Measurements from ENCODE around the gene USP36. TPM values are rescaled to one million over a fixed set of nuclear protein-coding genes. Genes with fewer than 3 reads are reported as not detected.
"Not testable (repeated sequence)": the region's sequence is repeated elsewhere in the genome, so short reads cannot be mapped to it uniquely, and the experiment has no call there.

Gene USP36
- total RNA-seq, 1 donor from 2014 or later: 18.8 TPM

- no peak for DNase-seq (ENCODE audit: low spot score in 2 of 2)
- FAIRE-seq: no peak
Observed at GRCh38 chr17:78779850-78780249, 60.8 kb downstream of the USP36 start.

- not testable (repeated sequence) for FAIRE-seq; DNase-seq (ENCODE audit: low spot score in 2 of 2)
Observed at GRCh38 chr17:78779286-78779651, 61.3 kb downstream of the USP36 start.

- FAIRE-seq: no peak
- no peak for DNase-seq (ENCODE audit: low spot score in 2 of 2)
Observed at GRCh38 chr17:78777881-78778280, 62.7 kb downstream of the USP36 start.

- FAIRE-seq (no peak), DNase-seq (ENCODE audit: low spot score in 2 of 2) (no peak)
Observed at GRCh38 chr17:78774956-78775571, 65.5 kb downstream of the USP36 start.

- no peak for DNase-seq (ENCODE audit: low spot score in 2 of 2)
Observed at GRCh38 chr17:78774453-78774852, 66.2 kb downstream of the USP36 start.

GRCh38 chr17:78771758-78772382, 68.7 kb downstream of the USP36 start:
- FAIRE-seq (no peak), DNase-seq (ENCODE audit: low spot score in 2 of 2) (no peak)

More at GRCh38 chr17:78774453-78774852, 66.2 kb downstream of the USP36 start:
- no peak for FAIRE-seq

- FAIRE-seq (no peak), DNase-seq (ENCODE audit: low spot score in 2 of 2) (no peak)
Observed at GRCh38 chr17:78769196-78769773, 71.3 kb downstream of the USP36 start.

- FAIRE-seq: no peak
- DNase-seq (ENCODE audit: low spot score in 2 of 2): no peak
Observed at GRCh38 chr17:78767806-78768205, 72.8 kb downstream of the USP36 start.

- DNase-seq (ENCODE audit: low spot score in 2 of 2) (no peak), FAIRE-seq (no peak)
Observed at GRCh38 chr17:78766743-78767294, 73.8 kb downstream of the USP36 start.

GRCh38 chr17:78766225-78766624, 74.4 kb downstream of the USP36 start:
- DNase-seq (ENCODE audit: low spot score in 2 of 2) (no peak), FAIRE-seq (no peak)

GRCh38 chr17:78765821-78766220, 74.8 kb downstream of the USP36 start:
- FAIRE-seq (no peak), DNase-seq (ENCODE audit: low spot score in 2 of 2) (no peak)

GRCh38 chr17:78764871-78765270, 75.7 kb downstream of the USP36 start:
- DNase-seq (ENCODE audit: low spot score in 2 of 2) (no peak), FAIRE-seq (no peak)

GRCh38 chr17:78763561-78763960, 77.1 kb downstream of the USP36 start:
- no peak for FAIRE-seq
- no peak for DNase-seq (ENCODE audit: low spot score in 2 of 2)

- FAIRE-seq: no peak
- DNase-seq (ENCODE audit: low spot score in 2 of 2): no peak
Observed at GRCh38 chr17:78761789-78762406, 78.7 kb downstream of the USP36 start.

GRCh38 chr17:78759969-78760352, 80.7 kb downstream of the USP36 start:
- no peak for DNase-seq (ENCODE audit: low spot score in 2 of 2)
- FAIRE-seq: no peak

- FAIRE-seq: no peak
- no peak for DNase-seq (ENCODE audit: low spot score in 2 of 2)
Observed at GRCh38 chr17:78759203-78759968, 81.2 kb downstream of the USP36 start.

GRCh38 chr17:78753316-78754250, 87.0 kb downstream of the USP36 start:
- no peak for FAIRE-seq
- DNase-seq (ENCODE audit: low spot score in 2 of 2): no peak

GRCh38 chr17:78751447-78752161, 89.0 kb downstream of the USP36 start:
- FAIRE-seq (no peak), DNase-seq (ENCODE audit: low spot score in 2 of 2) (no peak)

GRCh38 chr17:78751000-78751399, 89.6 kb downstream of the USP36 start:
- DNase-seq (ENCODE audit: low spot score in 2 of 2); FAIRE-seq: not testable (repeated sequence)
